GM18519 (cell line): ENCODE measurements around the gene EML6.
A peak's percentile ranks its signal among the peaks of the same experiment; 100 is the strongest.
"Not testable (repeated sequence)": the region's sequence is repeated elsewhere in the genome, so short reads cannot be mapped to it uniquely, and the experiment has no call there.

Source experiments
- ATAC-seq: cut with Tn5 transposase; IDR thresholded peaks from one replicate; pipeline ENCODE4 v1.9.1; 2021; ENCODE audit warnings: mild to moderate bottlenecking, moderate library complexity; ENCODE audit not compliant: unreplicated experiment, low FRiP score

The EML6 gene

GRCh38 chr2:54839461-54840255 lies 116.2 kb downstream of the EML6 start:
- no peak for ATAC-seq

- no peak for ATAC-seq
Measured at GRCh38 chr2:54840559-54841468, 117.4 kb downstream of the EML6 start.

GRCh38 chr2:54841500-54841899 lies 118.0 kb downstream of the EML6 start:
- not testable (repeated sequence) for ATAC-seq

GRCh38 chr2:54845094-54845493 lies 121.6 kb downstream of the EML6 start:
- no peak for ATAC-seq

GRCh38 chr2:54845514-54845913 lies 122.1 kb downstream of the EML6 start:
- ATAC-seq, result peak; percentile 73

GRCh38 chr2:54850171-54851122 lies 127.0 kb downstream of the EML6 start:
- no peak for ATAC-seq

- no peak for ATAC-seq
Measured at GRCh38 chr2:54853616-54854310, 130.3 kb downstream of the EML6 start.

GRCh38 chr2:54855434-54855833 lies 132.0 kb downstream of the EML6 start:
- ATAC-seq, result no peak

GRCh38 chr2:54858021-54858681 lies 134.7 kb downstream of the EML6 start:
- no peak for ATAC-seq

- no peak for ATAC-seq
Measured at GRCh38 chr2:54859416-54859815, 136.0 kb downstream of the EML6 start.

GRCh38 chr2:54859997-54860701 lies 136.7 kb downstream of the EML6 start:
- ATAC-seq, result no peak

- ATAC-seq, result no peak
Measured at GRCh38 chr2:54862229-54862628, 138.8 kb downstream of the EML6 start.

GRCh38 chr2:54862742-54863141 lies 139.3 kb downstream of the EML6 start:
- ATAC-seq, result no peak

GRCh38 chr2:54863660-54864059 lies 140.2 kb downstream of the EML6 start:
- no peak for ATAC-seq

- ATAC-seq, result no peak
Measured at GRCh38 chr2:54864096-54864495, 140.6 kb downstream of the EML6 start.

- ATAC-seq, result no peak
Measured at GRCh38 chr2:54864727-54865126, 141.3 kb downstream of the EML6 start.

- ATAC-seq, result no peak
Measured at GRCh38 chr2:54866179-54866578, 142.7 kb downstream of the EML6 start.

GRCh38 chr2:54866868-54867267 lies 143.4 kb downstream of the EML6 start:
- peak; percentile 82 for ATAC-seq

GRCh38 chr2:54867457-54867856 lies 144.0 kb downstream of the EML6 start:
- ATAC-seq, result peak; percentile 20
